K562 (cell line): Measurements from ENCODE around the gene GSS.

ENCODE experiments used
- CHD2 ChIP-seq: IDR thresholded peaks from 2 replicates; pipeline ENCODE4 v1.6.1; 2011; ENCODE audit warnings: low read depth, low read length
- EZH2 ChIP-seq: IDR thresholded peaks from 2 replicates; pipeline ENCODE4 v1.6.1; 2012; ENCODE audit warnings: low read depth, mild to moderate bottlenecking, inconsistent platforms, low read length, borderline replicate concordance
- PHB2 ChIP-seq: fragments of 450-650 bp; IDR thresholded peaks from 2 replicates; pipeline ENCODE4 v1.6.1; 2017; ENCODE audit warnings: low read depth
- POLR2A ChIP-seq: fragments of 450-650 bp; conservative IDR thresholded peaks from 2 replicates; pipeline ENCODE4 v1.6.1; 2016
- POLR2AphosphoS5 ChIP-seq: IDR thresholded peaks from 2 replicates; pipeline ENCODE4 v1.6.1; 2011; ENCODE audit warnings: mild to moderate bottlenecking, low read depth, low read length, moderate library complexity; ENCODE audit not compliant: control insufficient read depth, insufficient read depth
- ZC3H8 ChIP-seq: fragments of 450-650 bp; IDR thresholded peaks from 2 replicates; pipeline ENCODE4 v1.6.1; 2017
- ZFX ChIP-seq: sonication (generic); formaldehyde crosslinking; IDR thresholded peaks from 2 replicates; pipeline ENCODE4 v1.8.0; 2022; ENCODE audit warnings: mild to moderate bottlenecking, missing genetic modification reagents, moderate library complexity
- ZZZ3 ChIP-seq: fragments of 450-650 bp; IDR thresholded peaks from 2 replicates; pipeline ENCODE4 v1.6.1; 2016; ENCODE audit warnings: antibody characterized with exemption, mild to moderate bottlenecking, moderate library complexity
- TF ChIP-seq, protein P1 (sequence below), 3 experiments: IDR thresholded peaks in 2 of 3; conservative IDR thresholded peaks in 1 of 3; 2 replicates each; pipeline ENCODE4 v1.5.1; 2011 to 2012; ENCODE audit warnings: low read length in 3 of 3, mild to moderate bottlenecking in 3 of 3, control low read depth in 2 of 3, improper control_type of control experiment in 1 of 3, inconsistent platforms in 1 of 3, low read depth in 1 of 3, mixed read lengths in 1 of 3, moderate library complexity in 1 of 3; ENCODE audit not compliant: insufficient read depth in 2 of 3

DNA sequence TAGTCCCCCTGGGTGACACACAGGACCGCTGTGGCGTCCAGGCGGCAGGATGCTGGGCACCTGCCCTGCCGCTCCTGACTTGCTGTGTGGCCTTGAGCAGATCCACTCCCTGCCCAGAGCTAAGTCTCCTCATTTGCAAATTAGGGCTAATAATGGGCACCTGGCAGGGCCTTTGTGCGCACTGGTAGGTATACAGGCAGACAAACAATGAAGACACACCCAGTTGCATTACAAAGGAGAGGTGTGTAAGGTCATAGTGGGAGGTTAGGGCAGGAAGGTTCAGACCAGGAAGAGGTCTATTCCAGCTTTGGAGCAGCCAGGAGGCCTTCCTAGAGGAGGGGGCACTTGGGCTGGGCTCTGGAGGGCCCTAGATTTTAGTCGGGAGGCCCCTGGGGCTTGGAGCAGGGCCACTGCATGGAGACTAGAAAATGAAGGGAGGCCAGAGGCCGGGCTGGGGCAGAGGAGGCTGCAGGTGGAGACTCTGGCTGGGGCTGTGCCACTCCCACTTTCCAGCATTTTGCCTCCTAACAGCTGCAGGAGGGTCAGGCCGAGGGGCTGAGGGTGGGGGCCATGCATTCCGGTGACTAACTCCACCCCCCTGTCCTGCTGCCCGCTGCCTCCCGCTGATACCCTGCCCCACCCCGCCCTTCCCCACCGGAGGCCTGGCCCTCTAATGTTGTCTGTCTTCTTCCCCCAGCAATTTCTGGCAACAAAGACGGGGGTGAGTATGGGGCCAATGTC is 28.6 kb upstream of the GSS start:
- TF ChIP-seq ZFX (CRISPR knock-in tag) (no peak), ZC3H8 (no peak), CHD2 (no peak), EZH2 (no peak), ZZZ3 (no peak), POLR2AphosphoS5 (no peak), PHB2 (no peak), POLR2A (no peak)
- TF ChIP-seq, protein P1, sequence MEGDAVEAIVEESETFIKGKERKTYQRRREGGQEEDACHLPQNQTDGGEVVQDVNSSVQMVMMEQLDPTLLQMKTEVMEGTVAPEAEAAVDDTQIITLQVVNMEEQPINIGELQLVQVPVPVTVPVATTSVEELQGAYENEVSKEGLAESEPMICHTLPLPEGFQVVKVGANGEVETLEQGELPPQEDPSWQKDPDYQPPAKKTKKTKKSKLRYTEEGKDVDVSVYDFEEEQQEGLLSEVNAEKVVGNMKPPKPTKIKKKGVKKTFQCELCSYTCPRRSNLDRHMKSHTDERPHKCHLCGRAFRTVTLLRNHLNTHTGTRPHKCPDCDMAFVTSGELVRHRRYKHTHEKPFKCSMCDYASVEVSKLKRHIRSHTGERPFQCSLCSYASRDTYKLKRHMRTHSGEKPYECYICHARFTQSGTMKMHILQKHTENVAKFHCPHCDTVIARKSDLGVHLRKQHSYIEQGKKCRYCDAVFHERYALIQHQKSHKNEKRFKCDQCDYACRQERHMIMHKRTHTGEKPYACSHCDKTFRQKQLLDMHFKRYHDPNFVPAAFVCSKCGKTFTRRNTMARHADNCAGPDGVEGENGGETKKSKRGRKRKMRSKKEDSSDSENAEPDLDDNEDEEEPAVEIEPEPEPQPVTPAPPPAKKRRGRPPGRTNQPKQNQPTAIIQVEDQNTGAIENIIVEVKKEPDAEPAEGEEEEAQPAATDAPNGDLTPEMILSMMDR (IDR thresholded peaks at IDR 0.05 in 2 of 3, conservative IDR thresholded peaks at IDR 0.05 in 1 of 3; ENCODE audit: insufficient read depth in 2 of 3, low read depth in 1 of 3, low read length in 3 of 3): no peak
